ENCODE measurements around the gene EDIL3.

DNA sequence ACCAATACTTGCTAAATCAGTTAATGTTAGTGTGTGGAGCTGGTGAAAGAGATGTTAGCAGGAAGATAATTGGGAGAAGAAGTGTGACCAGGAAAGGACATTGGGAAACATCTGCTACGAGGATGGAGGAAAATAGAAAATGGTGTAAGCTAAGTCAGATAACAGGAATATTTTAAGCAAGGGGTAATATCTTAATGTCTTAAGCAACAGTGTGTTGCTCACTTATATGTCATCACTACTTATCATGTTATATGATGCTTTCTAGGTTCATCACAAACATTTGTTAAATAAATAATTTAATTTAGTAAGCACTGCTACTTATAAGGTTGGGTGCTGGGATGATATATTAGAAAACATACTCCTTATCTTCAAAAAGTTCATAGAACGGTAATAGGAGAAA lies 326.1 kb downstream of the EDIL3 start:
- TF ChIP-seq, protein P1, sequence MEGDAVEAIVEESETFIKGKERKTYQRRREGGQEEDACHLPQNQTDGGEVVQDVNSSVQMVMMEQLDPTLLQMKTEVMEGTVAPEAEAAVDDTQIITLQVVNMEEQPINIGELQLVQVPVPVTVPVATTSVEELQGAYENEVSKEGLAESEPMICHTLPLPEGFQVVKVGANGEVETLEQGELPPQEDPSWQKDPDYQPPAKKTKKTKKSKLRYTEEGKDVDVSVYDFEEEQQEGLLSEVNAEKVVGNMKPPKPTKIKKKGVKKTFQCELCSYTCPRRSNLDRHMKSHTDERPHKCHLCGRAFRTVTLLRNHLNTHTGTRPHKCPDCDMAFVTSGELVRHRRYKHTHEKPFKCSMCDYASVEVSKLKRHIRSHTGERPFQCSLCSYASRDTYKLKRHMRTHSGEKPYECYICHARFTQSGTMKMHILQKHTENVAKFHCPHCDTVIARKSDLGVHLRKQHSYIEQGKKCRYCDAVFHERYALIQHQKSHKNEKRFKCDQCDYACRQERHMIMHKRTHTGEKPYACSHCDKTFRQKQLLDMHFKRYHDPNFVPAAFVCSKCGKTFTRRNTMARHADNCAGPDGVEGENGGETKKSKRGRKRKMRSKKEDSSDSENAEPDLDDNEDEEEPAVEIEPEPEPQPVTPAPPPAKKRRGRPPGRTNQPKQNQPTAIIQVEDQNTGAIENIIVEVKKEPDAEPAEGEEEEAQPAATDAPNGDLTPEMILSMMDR (IDR thresholded peaks at IDR 0.05; ENCODE audit: poor library complexity): no peak
- no peak for TF ChIP-seq EZH2phosphoT487 (IDR thresholded peaks at IDR 0.05; ENCODE audit: low read depth, severe bottlenecking, unreplicated experiment)

Measured in hepatocyte (in vitro differentiated cells).